Epithelial cell of proximal tubule (primary cell): Measurements from ENCODE around the gene PCDHA2. TPM values are rescaled to one million over a fixed set of nuclear protein-coding genes. Genes with fewer than 3 reads are reported as not detected.

Experiments
- DNase-seq: peaks from one replicate; pipeline ENCODE4 v3.0.0-alpha.2; 2011; ENCODE audit warnings: low read depth
- H3K4me3 ChIP-seq: 2 replicates; pipeline ENCODE4 v1.5.1; 2011; ENCODE audit warnings: low read depth, mild to moderate bottlenecking, low read length
- CTCF ChIP-seq: conservative IDR thresholded peaks from 2 replicates; pipeline ENCODE4 v1.5.1; 2012; ENCODE audit warnings: low read depth, mild to moderate bottlenecking, low read length
- total RNA-seq: library from RNA; depleted of rRNA; stranded (reverse); fragments of >200 nt; gene quantifications from 2 replicates; pipeline ENCODE4 v1.2.3, GENCODE V29; 2015

Gene PCDHA2
- total RNA-seq, 1 donor from 2014 or later = not detected

- DNase-seq = no peak
- peak within 1 kb of the TSS; percentile 13 for H3K4me3 ChIP-seq
- TF ChIP-seq CTCF = peak; percentile 40
These were observed 46.6 kb downstream of the PCDHA2 start, which contains the start of gene PCDHA8 for GRCh38 chr5:140840978-140841962. Gene PCDHA8, plus strand, starts transcription at chr5:140841187. Its CDS starts 135 bp downstream, at chr5:140841322.

DNA sequence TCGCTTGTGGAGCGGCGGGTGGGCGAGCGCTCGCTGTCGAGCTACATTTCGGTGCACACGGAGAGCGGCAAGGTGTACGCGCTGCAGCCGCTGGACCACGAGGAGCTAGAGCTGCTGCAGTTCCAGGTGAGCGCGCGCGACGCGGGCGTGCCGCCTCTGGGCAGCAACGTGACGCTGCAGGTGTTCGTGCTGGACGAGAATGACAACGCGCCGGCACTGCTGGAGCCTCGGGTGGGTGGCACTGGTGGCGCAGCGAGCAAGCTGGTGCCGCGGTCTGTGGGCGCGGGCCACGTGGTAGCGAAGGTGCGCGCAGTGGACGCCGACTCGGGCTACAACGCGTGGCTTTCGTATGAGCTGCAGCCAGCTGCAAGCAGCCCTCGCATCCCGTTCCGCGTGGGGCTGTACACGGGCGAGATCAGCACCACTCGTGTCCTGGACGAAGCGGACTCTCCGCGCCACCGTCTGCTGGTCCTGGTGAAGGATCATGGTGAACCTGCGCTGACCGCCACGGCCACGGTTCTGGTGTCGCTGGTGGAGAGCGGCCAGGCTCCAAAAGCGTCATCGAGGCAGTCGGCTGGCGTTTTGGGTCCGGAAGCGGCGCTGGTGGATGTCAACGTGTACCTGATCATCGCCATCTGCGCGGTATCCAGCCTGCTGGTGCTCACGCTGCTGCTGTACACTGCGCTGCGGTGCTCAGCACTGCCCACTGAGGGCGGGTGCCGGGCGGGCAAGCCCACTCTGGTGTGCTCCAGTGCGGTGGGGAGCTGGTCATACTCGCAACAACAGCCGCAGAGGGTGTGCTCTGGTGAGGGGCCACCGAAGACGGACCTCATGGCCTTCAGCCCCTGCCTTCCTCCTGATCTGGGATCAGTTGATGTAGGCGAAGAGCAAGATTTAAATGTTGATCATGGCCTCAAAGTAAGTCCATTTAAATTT, 48.4 kb downstream of the PCDHA2 start:
- DNase-seq = no peak
- no peak for TF ChIP-seq CTCF
- H3K4me3 ChIP-seq = no peak overlapping the region

Other genes starting within 250 kb of the PCDHA2 start
- gene EIF4EBP3, start 247.2 kb upstream of the PCDHA2 start, total RNA-seq = 2.8 and 5.2 TPM in 2 replicates
- gene SRA1, start 237.4 kb upstream of the PCDHA2 start, total RNA-seq = 40.3 and 41.3 TPM in 2 replicates
- 2.1 and 3.5 TPM in 2 replicates for gene APBB3, start 230.3 kb upstream of the PCDHA2 start, total RNA-seq
- 61.8 TPM in 2 replicates for gene SLC35A4, start 230.0 kb upstream of the PCDHA2 start, total RNA-seq
- not detected in 2 replicates for gene CD14, start 161.7 kb upstream of the PCDHA2 start, total RNA-seq
- gene TMCO6, start 155.4 kb upstream of the PCDHA2 start, total RNA-seq = 9.0 and 127 TPM in 2 replicates
- gene NDUFA2, start 147.2 kb upstream of the PCDHA2 start, total RNA-seq = 62.0 and 110 TPM in 2 replicates
- 95.4 and 124 TPM in 2 replicates for gene IK, start 147.0 kb upstream of the PCDHA2 start, total RNA-seq
- 14.6 and 23.4 TPM in 2 replicates for gene WDR55, start 129.9 kb upstream of the PCDHA2 start, total RNA-seq
- gene DND1, start 121.3 kb upstream of the PCDHA2 start, total RNA-seq = 0.14 TPM in 1 of 2 replicates, not detected in the other
- 83.0 and 123 TPM in 2 replicates for gene HARS1, start 103.5 kb upstream of the PCDHA2 start, total RNA-seq
- 33.9 and 39.5 TPM in 2 replicates for gene HARS2, start 103.4 kb upstream of the PCDHA2 start, total RNA-seq
- gene ZMAT2, start 94.4 kb upstream of the PCDHA2 start, total RNA-seq = 38.3 and 43.6 TPM in 2 replicates
- gene PCDHA1, start 8.7 kb upstream of the PCDHA2 start, total RNA-seq = not detected in 2 replicates
- 0.06 TPM in 1 of 2 replicates, not detected in the other for gene PCDHA3, start 6.2 kb downstream of the PCDHA2 start, total RNA-seq
- gene PCDHA4, start 12.2 kb downstream of the PCDHA2 start, total RNA-seq = 1.6 TPM in 1 of 2 replicates, not detected in the other
- not detected in 2 replicates for gene PCDHA5, start 26.8 kb downstream of the PCDHA2 start, total RNA-seq
- gene PCDHA6, start 33.1 kb downstream of the PCDHA2 start, total RNA-seq = not detected in 2 replicates
- gene PCDHA7, start 39.4 kb downstream of the PCDHA2 start, total RNA-seq = under 0.01 TPM in 1 of 2 replicates, not detected in the other
- gene PCDHA8, start 46.3 kb downstream of the PCDHA2 start, total RNA-seq = not detected in 2 replicates
- not detected in 2 replicates for gene PCDHA9, start 53.5 kb downstream of the PCDHA2 start, total RNA-seq
- under 0.01 and 0.06 TPM in 2 replicates for gene PCDHA10, start 61.0 kb downstream of the PCDHA2 start, total RNA-seq
- gene PCDHA11, start 74.1 kb downstream of the PCDHA2 start, total RNA-seq = not detected in 2 replicates
- gene PCDHA12, start 80.5 kb downstream of the PCDHA2 start, total RNA-seq = not detected in 2 replicates
- gene PCDHA13, start 87.3 kb downstream of the PCDHA2 start, total RNA-seq = not detected in 2 replicates
- not detected in 2 replicates for gene PCDHAC1, start 131.4 kb downstream of the PCDHA2 start, total RNA-seq
- gene PCDHAC2, start 171.6 kb downstream of the PCDHA2 start, total RNA-seq = not detected in 2 replicates